Activated naive CD4-positive, alpha-beta T cell treated with Interleukin-2 at 50 U/mL for 16 hours (primary cell): ENCODE data around the gene BCL11B.

Experiments
- DNase-seq: peaks from one replicate; pipeline ENCODE4 v3.0.0-alpha.2; 2020

Gene BCL11B

DNA sequence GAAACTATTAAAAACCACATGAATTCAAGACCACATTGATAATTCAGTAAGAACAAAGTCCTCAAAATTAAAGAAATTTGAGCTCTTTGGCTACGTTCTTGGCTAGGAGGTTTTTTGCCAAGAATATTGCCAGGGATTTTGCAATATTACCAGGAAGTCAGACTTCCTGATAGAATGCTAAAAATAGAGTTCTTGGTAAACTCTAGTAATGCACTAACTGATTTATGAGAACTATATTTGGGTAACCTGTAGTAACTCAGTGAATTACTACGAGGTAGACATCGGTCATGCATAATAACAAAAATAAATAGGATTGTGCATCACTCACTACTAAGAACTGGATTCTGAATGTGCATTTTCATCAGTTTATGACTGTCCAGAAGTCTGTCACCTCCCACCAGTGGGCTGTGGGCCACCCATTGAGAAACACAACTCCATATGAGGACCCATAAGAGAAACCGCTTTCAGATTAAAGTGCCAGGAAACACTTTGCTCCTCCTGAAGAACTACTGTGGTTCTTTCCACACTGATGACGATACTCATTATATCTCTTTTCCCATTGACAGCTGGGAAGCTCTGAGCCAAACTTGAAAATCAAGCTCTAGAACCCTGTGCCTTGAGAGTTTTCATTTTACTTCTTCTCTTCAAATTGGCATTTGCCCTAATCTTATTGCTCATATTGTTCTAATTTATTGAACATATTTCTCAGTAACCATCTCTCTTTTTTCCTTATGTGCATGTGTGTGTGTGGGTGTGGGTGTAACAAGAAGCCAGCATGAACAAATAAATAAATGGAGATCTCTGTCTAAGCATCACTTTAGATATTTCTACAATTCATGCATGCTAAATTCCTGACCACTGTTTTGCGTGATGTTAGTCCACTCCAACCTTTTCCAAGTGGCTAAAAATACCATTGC is 116.6 kb downstream of the BCL11B start:
- DNase-seq: no peak

DNA sequence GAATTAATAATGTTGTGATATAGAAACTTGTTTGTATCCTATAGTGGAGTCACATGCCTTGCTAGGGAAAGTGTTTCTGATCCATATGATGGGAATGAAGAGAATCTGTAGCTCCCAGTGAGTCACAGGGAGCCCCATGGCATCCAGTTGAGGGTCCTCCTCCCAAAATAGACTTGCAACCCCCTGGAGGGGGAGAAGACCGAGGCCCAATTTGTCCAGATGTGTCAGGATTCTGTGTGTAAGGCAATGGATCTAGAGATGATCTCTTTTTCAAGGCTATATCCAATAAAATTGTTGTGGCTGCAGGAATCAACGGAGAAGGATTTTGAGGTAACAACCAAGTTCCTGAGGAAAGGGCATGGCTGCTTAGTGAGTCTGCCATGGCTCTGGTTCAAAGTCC is 121.8 kb downstream of the BCL11B start:
- no peak for DNase-seq

DNA sequence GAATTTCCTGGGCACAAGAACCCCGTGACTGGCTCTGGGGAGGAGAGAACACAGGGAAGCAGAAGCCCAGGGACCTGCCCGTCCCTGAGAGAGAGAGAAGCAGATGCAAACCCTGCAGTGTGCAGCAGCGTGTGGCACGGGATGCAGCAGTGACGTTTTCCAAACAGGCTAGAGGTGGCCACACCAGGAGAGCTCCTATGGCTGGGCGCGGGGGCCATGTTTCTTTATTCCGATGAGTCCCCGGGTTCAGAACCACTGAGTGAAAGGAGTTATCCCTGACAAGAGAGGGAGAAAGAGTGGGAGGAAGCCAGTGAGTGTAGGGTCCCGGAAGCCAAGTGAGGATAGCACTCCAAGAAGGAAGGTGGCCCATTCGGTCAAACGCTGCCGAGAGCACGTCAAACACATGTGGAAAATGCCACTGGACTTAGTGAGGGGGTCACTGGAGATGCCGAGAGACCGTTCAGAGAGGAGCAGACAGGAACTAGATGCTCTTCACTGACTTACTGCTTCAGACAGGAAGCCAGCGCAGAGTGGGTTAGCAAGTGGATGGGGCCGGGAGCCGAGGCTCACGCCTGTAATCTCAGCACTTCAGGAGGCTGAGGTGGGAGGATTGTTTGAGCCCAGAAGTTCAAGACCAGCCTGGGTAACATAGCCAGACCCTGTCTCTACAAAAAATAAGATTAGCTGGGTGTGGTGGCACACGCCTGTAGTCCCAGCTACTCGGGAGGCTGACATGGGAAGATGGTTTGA is 123.0 kb downstream of the BCL11B start:
- DNase-seq: no peak

DNA sequence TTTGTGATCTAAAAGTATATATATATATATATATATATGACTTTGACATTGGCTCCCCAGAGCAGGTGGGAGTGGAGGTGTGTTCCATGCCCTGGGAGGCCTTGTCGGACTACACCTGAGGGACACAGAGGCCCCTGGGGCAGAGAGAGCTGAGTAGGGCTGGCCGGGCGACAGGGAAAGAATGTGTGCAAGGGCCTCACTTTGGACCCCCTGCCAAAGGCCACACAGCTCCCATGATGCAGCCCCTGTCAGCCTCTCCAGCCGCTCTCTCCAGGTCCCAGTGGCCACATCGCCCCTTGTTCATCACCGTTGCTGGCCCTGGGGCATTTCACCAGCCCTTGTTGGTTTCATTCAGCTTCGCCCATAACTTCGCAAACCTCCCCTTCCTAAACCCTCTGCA is 123.9 kb downstream of the BCL11B start:
- DNase-seq: no peak

DNA sequence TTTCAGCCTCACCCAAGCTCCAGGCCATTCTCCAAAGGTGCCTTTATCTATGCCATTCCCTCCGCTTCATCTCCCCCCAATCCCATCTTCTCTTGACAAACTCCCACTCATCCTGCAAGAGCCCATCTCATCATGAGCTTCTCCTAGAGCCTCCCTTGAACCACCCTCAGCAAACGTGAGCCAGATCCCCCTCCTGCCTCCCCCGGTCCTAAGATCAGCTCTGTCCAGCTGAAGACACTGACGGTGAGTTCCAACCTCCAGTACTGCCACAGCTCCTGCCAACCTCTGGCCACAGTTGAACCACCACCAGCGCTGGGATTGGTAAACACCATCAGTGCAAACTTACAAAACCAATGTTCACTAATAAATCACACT is 124.6 kb downstream of the BCL11B start:
- no peak for DNase-seq

DNA sequence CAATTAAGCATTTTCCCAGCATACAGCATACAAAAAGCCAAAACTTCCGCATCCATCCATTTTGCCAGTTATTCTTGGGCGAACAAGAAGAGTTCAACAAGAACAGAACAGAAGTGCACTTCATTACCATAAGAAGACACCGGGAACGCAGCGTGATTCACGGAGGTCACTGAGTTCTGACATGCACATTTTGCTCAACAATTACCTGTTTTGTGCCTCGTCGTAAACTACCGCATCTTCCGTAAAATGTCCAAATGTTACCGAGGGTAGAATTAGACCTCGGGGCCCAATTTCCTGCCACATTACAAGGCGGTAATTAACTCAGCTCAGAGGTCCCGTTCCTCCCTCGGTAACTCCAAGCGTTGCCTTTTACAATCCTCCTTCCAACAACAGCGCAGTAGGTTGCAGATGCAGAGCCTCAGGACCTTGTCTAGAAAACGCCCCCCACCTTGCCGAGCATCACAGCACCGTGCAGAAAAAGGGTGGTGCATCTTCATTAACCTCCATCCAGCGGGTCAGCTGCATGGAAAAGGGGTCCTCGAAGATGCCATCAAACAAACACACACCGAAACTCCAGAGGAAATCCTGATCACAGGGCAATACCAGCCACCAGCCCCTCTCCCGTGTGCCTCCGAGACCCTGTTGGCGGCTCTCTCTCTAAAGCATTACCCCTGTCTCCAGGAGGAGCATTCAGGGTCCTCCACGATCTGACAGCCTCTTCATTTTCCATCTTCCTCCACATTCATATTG is 125.2 kb downstream of the BCL11B start:
- no peak for DNase-seq

DNA sequence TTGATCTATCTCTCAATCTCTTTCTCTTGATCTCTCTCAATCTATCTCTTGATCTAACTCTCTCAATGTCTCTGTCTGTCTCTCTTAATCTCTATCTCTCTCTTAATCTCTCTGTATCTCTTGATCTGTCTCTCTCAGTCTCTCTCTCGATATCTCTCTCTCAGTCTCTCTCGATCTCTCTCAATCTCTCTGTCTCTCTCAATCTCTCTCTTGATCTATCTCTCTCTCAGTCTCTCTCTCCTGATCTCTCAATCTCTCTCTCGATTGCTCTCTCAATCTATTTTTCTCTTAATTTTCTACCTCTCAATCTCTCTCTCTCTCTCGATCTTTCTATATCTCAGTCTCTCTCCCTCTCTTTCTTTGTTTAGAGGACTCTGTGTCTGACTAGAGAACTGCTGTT is 126.7 kb downstream of the BCL11B start:
- no peak for DNase-seq

DNA sequence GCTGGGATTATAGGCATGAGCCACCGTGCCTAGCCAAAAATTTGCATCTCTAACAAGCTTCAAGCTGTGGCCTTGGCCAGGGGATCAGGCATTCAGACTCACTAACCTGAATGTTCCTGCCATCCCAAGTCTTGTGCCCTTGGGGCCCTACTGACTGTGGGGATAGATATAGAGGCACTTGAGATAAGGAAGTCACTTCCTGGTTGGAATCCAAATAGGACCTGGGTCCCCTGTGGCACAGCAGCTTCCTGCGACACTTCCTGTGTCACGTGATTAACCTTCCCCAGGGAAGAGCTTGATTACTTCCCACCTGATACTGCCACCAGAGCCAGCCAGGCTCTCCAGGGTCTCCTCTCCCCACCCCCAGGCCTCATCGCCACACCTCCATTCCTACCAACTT is 128.2 kb downstream of the BCL11B start:
- no peak for DNase-seq

DNA sequence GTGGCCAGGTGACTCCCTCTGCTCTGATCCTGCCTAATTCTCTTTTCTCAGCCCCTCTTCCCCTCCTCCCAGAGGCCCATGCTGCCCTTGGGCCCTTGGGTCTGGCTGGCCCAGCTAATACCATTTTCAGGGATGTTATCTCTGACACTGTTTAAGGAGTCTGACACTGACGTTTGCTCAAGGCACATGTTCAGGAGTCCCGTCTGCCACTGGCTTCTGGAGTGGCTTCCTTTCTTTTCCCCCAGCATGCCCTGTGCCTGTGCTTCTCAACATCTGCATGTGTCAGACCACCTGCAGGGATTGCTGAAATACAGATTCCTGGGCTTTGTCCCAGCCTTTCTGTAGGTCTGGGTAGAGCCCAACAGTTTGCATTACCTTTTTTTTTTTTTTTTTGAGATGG is 128.9 kb downstream of the BCL11B start:
- no peak for DNase-seq

DNA sequence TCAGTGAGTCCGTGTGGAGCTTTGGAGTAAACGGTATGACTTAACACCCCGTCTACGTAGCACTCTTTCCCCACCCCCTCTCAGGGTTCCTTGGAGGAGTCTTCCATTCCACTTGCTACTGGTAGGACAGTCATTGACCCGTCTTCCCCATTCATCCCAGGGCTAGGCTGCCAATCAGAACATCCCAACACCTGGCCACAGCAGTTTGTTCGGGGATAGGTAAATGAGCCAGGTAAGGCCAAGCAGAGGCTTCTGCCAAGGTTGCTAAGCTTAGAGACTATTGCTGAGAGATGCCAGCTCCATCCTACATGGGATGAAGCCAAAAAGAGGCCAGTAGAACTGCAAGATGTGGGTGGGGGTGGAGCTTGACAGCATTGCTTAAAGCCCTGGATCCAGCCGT is 130.8 kb downstream of the BCL11B start:
- DNase-seq: no peak

DNA sequence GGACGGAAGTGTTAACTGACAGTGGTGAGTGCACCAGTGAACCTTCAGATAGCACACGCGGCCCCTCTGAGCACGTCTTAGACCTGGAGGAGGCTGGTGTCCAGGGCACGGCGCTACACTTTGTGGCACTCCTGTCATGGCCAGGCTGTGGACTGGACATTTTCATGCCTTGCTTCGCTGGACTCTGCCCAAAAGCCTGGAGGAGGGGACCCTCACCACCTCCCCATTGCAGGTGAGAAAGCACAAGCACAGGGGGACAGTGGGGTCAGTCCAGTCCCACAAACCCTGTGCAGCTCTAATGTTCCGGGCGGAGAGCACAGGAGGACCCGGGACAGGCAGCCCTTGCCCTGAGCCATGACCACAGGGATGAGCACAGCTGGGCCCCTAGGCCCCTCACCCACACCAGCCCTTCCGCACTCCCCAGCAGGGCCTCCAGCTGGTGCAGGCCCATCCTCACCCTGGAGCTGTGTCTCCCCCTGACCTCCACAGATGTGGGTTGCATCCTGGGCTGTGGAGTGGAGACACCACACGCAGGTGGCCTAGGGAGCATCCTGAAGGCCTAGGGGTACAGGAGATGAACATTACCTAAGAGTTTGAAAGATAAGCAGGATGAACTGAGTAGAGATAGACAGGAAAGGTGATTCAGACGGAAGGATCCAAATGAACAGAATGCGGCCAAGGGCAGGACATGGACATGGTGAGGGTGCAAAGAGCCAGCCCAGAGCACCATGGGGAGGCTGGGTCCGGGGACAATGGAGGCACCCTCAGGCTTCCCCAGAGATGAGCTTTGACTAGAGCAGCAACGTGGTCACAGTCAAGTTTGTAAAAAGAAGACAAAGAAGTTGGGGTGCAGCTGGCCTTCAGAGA is 132.8 kb downstream of the BCL11B start:
- no peak for DNase-seq

DNA sequence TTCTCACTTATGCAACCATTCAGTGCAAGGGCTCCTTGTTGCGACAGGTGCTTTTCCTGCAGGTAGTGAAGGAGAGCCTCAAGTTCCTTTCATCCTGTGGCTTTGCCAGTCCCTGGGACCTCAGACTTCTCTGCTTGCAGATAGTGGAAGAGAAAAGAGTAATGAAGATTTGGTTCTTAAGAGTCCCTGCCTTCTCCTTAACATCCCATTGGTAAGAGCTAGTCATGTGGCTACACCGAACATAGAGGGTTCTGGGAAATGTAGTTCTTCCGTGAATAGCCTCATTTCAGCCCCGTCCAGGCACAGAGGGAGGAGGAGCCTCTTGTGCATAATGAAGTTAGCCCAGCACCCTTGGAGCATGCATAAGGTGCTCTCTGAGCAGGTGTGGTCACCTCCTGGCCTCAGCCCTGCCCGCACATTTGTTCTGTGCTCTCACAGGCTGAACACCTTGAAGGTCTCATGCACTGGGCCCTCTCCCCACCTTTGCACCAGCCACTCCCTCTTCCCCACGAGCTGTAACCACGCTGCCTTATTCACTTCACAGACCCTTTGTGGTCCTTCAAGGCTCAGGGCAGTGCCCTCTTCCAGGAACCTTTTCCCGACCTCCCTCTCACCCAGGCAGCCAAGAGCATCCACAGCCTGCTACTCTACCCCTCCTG is 134.0 kb downstream of the BCL11B start:
- no peak for DNase-seq

DNA sequence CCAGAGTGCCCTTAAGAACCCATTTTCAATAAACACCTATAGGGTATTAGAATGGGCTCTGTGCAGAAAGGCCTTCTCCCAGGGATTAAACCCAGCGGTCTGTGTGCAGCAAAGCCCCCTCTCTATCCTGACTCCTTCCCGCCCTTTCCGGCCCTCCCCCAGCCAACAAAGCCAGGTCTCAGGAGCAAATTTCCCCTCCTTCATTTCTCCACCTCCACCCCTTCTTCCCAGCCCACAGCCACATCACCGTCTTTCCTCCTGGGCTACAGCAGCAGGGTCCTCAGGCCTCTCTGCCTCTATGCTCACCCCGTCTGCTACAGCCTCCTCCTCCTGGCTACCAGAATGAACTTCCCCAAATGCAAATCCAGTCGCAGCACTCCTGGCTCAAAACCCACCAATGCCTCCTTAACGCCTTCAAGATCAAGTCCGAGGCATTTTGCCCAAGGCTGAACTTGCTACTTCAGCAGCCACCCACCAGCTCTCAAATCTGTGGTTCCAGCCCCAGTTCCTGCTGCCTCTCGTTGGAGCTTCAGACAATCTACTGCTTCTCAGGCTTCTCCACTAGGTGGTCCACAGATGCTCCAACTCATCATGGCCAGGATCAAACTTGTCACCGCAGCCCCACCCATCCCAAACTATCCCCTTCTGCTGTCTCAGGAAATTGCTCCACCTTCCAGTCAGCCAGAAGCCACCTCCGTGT is 134.8 kb downstream of the BCL11B start:
- DNase-seq: no peak

DNA sequence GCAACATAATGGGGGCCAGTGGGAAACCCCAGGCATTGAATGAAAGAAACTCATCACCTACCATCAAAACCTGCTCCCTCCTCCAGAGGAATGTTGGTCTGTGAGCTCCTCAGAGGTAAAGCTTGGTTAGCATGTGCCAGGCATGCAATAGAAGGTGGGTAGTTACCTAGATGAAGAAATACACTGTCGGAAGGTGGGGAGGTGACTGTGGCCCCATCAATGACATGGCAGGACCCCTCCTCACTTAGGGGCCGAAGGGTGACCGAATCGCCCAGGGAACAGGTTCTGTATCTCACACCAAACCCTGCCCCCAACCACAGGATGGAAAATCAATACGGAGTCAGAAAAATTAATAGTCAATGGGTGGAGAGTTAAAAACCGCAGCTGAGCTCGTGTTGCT is 135.6 kb downstream of the BCL11B start:
- no peak for DNase-seq

DNA sequence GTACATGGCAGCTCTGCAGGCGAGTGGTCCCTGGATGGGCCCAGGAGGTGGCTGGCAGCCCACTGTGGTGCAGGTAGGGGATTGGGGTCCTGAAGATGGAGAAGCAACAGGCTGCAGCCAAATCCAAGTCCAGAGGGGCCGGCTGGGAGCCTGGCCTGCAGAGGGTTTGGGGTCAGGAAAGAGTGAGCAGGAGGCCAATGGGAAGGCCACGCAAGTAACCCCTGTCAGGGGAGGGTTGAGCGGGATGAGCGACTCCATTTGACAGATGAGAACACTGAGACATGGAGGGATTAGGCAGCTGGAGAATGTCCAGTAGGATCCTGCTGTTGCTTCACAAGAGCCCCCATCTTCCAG is 136.0 kb downstream of the BCL11B start:
- no peak for DNase-seq

DNA sequence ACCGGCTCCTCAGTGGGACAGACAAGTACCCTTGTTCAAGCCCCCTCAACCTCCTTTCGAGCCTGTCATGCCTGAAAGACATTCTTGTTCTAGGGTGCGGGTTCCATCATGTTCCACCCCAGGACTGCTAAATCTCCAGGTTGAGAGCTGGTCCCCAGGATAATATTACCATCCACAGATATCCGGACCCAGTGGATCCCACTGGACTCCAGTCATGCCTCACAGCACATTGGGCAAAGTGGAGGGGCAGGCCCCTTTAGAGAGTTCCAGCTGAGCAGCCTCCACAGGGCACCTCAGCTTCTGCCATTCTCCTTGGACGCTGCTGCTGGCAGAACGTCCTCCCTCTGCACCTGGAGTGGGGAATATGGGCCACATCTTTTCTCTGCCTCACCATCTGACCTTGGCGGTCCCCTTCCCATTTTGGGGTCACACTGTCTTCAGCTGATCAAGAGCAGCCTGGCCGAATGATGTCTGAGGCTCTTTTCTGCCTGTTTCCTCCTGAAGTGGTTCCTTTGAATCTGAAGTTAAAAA is 137.4 kb downstream of the BCL11B start:
- DNase-seq: no peak

DNA sequence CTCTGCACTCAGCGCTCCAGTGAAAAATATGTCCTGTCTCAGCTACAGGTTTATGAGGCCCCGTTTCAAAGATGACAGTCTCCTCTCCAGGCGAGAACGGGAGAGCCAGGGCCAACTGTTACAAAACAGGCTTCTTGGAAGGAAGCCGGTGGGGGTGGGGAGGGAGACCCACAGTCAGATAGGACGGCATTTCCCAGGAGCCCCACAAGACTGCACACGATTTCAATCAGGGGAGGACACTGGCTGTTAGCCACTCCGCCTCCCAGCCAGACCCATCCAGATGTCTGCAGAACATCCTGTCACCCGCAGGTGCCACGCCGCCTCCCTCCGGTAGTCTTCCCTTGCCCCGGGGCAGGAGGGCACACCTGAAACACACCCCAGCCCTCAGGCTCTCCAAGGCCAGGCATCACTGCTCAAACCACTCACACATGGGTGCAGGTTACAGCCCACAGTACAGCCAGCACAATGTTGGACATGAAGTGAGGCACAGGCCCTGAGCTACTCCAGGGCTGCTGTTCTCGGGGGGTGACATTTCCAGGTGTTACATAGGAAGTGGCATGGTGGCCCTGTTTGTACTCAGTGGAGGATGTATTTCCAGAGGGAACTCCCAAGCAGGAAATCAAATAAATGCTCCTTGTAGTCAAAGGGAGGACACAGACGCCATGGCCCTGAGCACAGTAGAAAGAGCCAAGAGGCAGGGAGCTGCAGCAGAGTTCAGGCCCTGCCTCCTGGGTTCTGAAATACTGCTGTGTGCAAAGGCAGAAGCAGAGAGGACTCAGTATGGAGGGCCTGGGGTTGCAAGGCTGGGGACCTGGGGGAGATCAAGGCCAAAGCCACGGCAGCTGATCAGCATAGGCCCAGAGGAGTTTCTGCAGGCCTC is 138.1 kb downstream of the BCL11B start:
- DNase-seq: no peak

DNA sequence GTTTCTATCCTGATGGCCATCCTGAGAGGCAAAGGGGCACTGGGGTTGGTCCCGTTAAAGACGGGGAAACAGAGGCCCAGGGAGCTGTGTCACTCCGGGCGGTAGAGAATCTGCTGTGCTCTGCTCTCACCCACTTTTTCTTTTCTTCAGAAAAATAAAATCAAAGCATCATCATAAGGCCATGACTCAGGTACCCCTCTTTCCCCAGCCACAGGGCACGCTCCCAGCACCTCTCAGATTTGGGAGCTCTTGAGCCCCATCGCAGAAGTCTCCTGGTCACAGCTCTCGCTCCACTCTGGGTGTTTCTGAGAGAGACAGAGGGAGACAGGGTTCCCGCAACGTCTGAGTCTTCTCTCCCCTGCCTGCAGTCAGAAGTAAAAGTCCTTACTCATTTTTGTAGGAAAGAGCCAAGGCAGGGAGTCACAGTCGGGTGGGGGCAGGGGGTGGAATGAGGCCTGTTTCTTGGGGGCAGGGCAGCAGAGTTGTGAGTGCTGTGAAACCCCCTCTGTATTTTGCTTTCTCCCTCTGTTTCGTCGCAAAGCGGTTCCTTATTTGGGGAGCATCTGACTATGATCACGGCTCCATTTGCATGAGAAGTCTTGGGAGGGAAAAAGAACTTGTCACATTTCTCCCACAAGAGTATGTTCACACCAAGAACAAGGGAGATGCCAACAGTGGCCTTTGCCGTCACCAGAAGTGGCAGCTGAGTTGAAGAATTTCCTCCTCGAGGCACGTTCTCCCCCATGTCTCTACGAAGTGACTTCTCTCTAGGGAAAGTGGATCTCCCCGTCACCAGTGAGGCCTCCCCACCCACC is 139.0 kb downstream of the BCL11B start:
- DNase-seq: no peak

DNA sequence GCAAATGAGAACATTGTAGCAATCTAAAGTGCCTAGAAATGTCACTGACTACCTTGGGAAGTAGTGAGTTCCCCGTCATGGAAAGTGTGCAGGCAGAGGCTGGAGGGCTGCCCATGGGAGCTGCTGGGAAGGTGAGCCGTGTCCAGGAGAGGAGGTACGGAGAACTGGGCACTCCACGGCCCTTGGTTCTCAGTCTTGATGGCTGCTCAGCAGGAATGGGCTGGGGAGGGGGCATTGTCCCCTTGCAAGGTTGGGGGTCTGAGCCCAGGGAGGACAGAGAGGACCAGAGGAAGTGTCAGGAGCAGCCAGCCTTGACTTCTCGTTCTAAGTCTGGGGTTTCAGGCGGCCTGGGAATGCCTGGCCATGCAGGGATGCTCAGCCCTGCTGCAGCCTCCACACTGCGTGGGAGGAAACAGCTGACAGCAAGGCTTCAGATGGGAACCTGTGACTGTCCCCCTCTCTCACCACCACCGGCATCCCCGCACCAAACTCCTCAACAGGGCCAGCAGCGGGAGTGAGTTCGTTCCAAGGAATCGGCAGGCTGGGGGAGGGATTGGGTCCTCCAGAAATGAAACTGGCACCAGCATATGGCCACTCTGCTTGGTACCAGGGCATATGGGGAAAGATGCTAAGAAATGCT is 140.2 kb downstream of the BCL11B start:
- DNase-seq: no peak
